IPS DF 19.7 (cell line): Measurements from ENCODE around the gene CLEC2L.

Source experiments
- DNase-seq: peaks from one replicate; pipeline ENCODE4 v3.0.0-alpha.2; 2013; ENCODE audit warnings: low read depth, low spot score

Gene CLEC2L

DNA sequence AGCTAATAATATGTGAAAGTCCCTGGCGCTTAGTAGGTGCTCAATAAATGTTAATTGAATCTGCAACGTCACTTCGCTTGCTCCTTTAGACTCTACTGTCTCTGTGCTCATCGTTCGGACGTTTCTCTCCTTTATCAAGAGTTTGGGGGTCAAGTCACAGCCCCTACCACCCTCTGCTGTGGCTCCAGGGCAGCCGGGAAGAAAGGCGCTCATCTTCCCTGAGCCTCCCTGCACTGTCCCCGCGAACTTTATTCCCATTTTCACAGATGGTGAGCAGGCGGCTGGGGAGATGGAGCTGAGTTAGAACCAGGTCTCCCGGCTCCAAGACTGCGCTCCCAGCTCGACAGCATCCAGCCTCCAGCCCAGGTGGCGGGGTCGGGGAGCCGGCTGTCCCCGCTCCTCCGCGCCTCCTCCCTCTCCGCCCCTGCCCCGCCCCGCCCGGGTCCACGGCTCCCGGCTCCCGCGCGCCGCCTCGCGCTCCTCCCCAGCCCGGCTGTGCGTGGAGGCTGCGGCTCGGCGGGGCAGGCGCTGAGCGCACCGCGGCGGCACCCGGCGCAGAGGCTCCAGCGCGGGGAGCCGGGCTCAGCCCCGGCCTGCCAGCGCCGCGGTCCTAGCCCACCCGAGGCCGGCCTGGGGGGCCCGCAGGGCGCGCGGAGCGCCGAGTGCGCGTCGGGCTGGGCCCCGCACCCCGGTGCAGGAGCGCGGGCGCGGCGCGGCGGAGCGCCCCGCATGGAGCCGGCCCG lies at the start of gene CLEC2L:
Gene CLEC2L, plus strand, starts transcription at position 487 of the 743 bp plus-strand sequence. Its CDS starts 243 bp downstream, at position 730.
- no peak for DNase-seq

DNA sequence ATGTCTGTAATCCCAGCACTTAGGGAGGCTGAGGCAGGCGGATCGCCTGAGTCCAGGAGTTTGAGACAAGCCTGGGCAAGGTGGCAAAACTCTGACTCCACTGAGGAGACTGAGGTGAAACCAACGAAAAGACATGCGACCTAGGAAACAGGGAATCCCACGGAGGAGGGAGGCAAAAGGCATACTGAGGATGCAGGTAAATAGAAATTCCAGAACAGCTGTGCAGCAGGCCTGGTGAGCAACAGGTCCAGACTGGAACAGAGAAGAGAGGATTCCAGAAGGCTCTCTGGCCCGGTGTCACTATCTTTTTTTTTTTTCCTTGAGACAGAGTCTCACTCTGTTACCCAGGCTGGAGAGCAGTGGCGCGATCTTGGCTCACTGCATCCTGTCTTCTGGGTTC lies 47.3 kb upstream of the CLEC2L start:
- no peak for DNase-seq

GRCh38 chr7:139476891-139477290 lies 46.6 kb upstream of the CLEC2L start:
- no peak for DNase-seq

- no peak for DNase-seq
Observed at GRCh38 chr7:139479620-139480019, 43.9 kb upstream of the CLEC2L start.

- DNase-seq = no peak
Observed at GRCh38 chr7:139481364-139481763, 42.1 kb upstream of the CLEC2L start.

- no peak for DNase-seq
Observed at GRCh38 chr7:139482122-139482521, 41.4 kb upstream of the CLEC2L start.

- DNase-seq = no peak
Observed at GRCh38 chr7:139482662-139483466, 40.6 kb upstream of the CLEC2L start.

DNA sequence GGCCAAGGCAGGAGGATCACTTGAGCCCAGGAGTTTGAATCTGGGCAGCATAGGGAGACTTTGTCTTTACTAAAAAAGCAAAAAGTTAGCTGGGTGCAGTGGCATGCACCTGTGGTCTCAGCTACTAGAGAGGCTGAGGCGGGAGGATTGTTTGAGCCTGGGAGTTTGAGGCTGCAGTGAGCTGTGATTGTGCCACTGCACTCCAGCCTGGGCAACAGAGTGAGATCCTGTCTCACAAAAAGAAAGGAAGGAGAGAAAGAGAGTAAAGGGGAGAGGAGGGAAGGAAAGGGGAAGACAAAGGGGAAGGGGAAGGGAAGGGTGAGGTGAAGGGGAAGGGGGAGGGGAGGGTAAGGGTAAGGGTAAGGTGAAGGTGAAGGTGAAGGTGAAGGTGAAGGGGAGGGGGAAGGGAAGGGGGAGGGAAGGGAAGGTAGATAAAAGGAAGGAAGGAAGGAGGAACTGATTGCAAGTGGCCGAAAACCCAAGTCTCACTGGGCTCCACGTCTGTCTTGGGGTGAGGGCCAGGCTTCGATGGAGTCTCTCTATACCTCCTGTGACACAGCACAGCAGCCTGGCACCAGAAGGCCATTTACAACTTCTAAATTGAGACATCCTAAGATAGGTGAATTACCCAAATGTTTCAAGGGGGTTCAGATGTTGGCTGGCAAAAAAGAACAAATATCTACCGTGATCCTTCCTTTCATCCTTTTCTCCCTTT lies 36.0 kb upstream of the CLEC2L start:
- DNase-seq = no peak

GRCh38 chr7:139488810-139489209 lies 34.7 kb upstream of the CLEC2L start:
- DNase-seq = no peak

GRCh38 chr7:139490130-139490529 lies 33.4 kb upstream of the CLEC2L start:
- no peak for DNase-seq

GRCh38 chr7:139492293-139492692 lies 31.2 kb upstream of the CLEC2L start:
- no peak for DNase-seq

DNA sequence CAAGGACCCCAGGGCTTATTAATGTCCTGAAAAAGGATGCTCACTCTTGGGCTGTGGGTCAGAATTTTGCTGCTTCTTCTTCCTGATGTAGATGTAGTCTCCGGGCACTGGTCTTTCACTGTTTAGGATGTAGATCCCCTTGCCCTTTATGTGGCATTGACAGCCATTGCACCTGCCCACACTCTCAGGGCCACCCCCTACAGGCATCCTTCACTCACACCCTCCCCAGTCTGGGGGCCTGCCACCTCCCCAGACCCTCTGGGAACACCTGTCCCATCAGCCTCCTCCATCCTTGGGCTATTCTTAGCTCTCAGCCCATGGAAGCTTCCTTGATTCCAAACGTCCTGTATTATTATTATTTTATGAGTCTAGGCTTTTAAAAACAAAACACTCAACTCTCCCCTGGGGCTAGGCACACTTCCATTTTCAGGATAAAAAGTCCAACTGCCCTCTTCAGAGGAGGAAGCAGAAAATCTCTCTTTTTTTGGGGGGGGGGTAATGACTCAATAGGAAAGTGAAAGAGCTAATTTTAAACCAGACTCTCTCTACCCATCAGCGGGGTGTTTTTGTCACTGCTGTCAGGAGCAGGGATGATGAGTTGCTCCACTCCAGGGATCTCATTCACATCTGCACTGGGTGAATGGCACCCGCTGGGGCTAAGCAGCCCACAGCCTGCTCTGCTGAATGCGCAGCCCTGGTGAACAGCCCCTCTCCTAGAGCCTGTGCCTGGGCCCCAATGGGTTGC lies 28.5 kb upstream of the CLEC2L start:
- DNase-seq = no peak

- DNase-seq = no peak
Observed at GRCh38 chr7:139495580-139496125, 27.8 kb upstream of the CLEC2L start.

GRCh38 chr7:139496528-139496927 lies 27.0 kb upstream of the CLEC2L start:
- DNase-seq = no peak

DNA sequence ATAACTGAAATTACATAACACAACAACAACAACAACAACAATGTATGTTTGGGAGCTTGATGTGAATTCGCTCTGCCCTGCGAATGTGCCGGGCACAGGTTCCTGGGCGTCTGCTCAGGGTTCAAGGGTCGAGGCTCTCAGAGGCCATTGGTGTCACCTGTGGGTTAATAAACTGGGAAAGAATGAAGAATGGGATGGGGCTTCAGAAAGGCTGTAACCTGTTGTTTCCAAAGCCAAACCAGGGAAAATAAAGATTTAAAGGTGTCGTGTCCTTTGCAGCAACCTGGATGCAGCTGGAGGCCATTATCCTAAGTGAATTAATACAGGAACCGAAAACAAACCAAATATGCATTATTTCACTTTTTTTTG lies 22.7 kb upstream of the CLEC2L start:
- DNase-seq = no peak

DNA sequence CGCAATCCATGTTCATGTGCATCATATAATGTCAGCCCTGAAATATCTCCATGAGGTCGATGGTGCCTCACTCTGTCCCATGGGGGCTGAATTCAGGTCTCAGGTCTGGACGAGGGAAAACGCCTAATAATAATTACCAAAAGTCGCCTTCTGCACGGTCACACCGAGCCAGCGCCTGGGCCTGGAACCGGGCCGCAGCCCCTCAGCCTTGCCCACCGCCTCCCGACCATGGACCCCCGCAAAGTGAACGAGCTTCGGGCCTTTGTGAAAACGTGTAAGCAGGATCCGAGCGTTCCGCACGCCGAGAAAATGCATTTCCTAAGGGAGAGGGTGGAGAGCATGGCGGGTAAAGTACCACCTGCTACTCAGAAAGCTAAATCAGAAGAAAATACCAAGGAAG lies 21.3 kb upstream of the CLEC2L start:
- no peak for DNase-seq

DNA sequence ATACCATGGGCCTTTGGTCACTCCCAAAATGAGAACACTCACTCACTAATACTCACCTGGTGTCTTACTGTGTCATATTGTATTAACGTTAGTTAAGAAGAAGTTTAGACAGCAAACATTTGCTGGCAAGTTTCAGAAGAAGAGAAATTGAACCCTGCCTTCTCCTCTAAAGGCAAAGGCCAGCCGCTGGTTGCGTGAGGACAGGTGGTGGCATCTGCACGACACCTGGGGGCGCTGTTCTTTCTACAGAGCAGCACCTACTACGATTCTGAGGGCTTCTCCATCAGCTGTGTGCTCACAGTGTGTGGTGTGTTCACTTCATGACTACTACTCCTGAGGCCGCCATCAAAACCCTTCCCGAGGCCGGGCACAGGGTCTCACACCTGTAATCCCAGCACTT lies 17.9 kb upstream of the CLEC2L start:
- no peak for DNase-seq

- DNase-seq = no peak
Observed at GRCh38 chr7:139509535-139509934, 13.9 kb upstream of the CLEC2L start.

GRCh38 chr7:139511315-139511714 lies 12.2 kb upstream of the CLEC2L start:
- DNase-seq = no peak

GRCh38 chr7:139515266-139515665 lies 8.2 kb upstream of the CLEC2L start:
- peak; percentile 64 for DNase-seq

GRCh38 chr7:139521439-139521838 lies 2.0 kb upstream of the CLEC2L start:
- DNase-seq = no peak

DNA sequence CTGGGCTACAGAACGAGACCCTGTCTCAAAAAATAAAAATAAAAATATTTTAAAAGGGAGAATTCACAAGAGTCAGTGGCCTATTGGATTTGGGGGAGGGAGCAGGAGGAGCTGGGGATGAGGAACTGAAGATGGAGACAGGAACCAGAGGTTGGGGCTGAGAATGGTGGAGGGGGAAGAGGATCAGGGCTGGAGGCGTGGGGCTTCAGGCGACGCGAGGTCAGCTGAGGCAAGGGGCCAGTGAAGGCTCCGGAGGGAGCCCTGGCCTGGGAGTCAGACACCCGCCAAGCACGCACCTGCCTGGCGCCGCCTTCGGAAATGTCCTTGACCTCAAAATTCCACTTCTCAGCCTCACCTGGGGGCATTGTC lies 671 bp upstream of the CLEC2L start:
- DNase-seq = no peak
